GM18505 (cell line): ENCODE data around the gene AMMECR1.
"Not testable (repeated sequence)": the region's sequence is repeated elsewhere in the genome, so short reads cannot be mapped to it uniquely, and the experiment has no call there.

ENCODE experiments used
- ATAC-seq: cut with Tn5 transposase; IDR thresholded peaks from one replicate; pipeline ENCODE4 v1.9.1; 2021; ENCODE audit not compliant: unreplicated experiment
- POLR2A ChIP-seq: IDR thresholded peaks from 4 replicates; pipeline ENCODE4 v1.6.1; 2011; ENCODE audit warnings: borderline replicate concordance; ENCODE audit not compliant: insufficient read depth, insufficient read length; ENCODE audit errors: extremely low read depth

The AMMECR1 gene

GRCh38 chrX:110267874-110268273 lies 50.0 kb downstream of the AMMECR1 start:
- ATAC-seq: no peak
- TF ChIP-seq POLR2A: no peak

- no peak for ATAC-seq
- no peak for TF ChIP-seq POLR2A
Observed at GRCh38 chrX:110265661-110266060, 52.2 kb downstream of the AMMECR1 start.

- no peak for TF ChIP-seq POLR2A
- no peak for ATAC-seq
Observed at GRCh38 chrX:110259117-110259516, 58.8 kb downstream of the AMMECR1 start.

- no peak for TF ChIP-seq POLR2A
- ATAC-seq: no peak
Observed at GRCh38 chrX:110258552-110258951, 59.3 kb downstream of the AMMECR1 start.

- TF ChIP-seq POLR2A: no peak
Observed at GRCh38 chrX:110257889-110258288, 60.0 kb downstream of the AMMECR1 start.

GRCh38 chrX:110252711-110253110 lies 65.2 kb downstream of the AMMECR1 start:
- ATAC-seq: no peak
- no peak for TF ChIP-seq POLR2A

More at GRCh38 chrX:110257889-110258288, 60.0 kb downstream of the AMMECR1 start:
- no peak for ATAC-seq

GRCh38 chrX:110251961-110252360 lies 65.9 kb downstream of the AMMECR1 start:
- no peak for TF ChIP-seq POLR2A
- no peak for ATAC-seq

- TF ChIP-seq POLR2A: no peak
- ATAC-seq: no peak
Observed at GRCh38 chrX:110251526-110251925, 66.4 kb downstream of the AMMECR1 start.

GRCh38 chrX:110250847-110251246 lies 67.0 kb downstream of the AMMECR1 start:
- ATAC-seq: no peak
- no peak for TF ChIP-seq POLR2A

- ATAC-seq: no peak
- no peak for TF ChIP-seq POLR2A
Observed at GRCh38 chrX:110248578-110248977, 69.3 kb downstream of the AMMECR1 start.

- TF ChIP-seq POLR2A: no peak
- no peak for ATAC-seq
Observed at GRCh38 chrX:110245011-110245410, 72.9 kb downstream of the AMMECR1 start.

- no peak for TF ChIP-seq POLR2A
- ATAC-seq: no peak
Observed at GRCh38 chrX:110242371-110242770, 75.5 kb downstream of the AMMECR1 start.

- ATAC-seq: no peak
- TF ChIP-seq POLR2A: no peak
Observed at GRCh38 chrX:110241816-110242215, 76.1 kb downstream of the AMMECR1 start.

- not testable (repeated sequence) for ATAC-seq
Observed at GRCh38 chrX:110238259-110238658, 79.6 kb downstream of the AMMECR1 start.

- not testable (repeated sequence) for ATAC-seq
Observed at GRCh38 chrX:110231485-110231884, 86.4 kb downstream of the AMMECR1 start.

- ATAC-seq: not testable (repeated sequence)
Observed at GRCh38 chrX:110229497-110230111, 88.3 kb downstream of the AMMECR1 start.
